Ascending aorta (tissue), 2 donors: ENCODE results near the gene TCEA2. TPM values are rescaled to one million over a fixed set of nuclear protein-coding genes. Genes with fewer than 3 reads are reported as not detected.

Source experiments
- DNase-seq, 2 donors: peaks; one replicate each; pipeline ENCODE4 v3.0.0-alpha.2; 2019; ENCODE audit warnings: low spot score in 2 of 2
- H3K27ac ChIP-seq, 2 donors: fragments of 200-600 bp; sonication (generic); one replicate each; pipeline ENCODE4 v1.5.1; 2016 to 2017; ENCODE audit warnings: mild to moderate bottlenecking in 1 of 2
- H3K27me3 ChIP-seq: fragments of 200-600 bp; sonication (generic); one replicate; pipeline ENCODE4 v1.5.1; 2017
- H3K36me3 ChIP-seq, 2 donors: fragments of 200-600 bp; sonication (generic); one replicate each; pipeline ENCODE4 v1.5.1; 2016
- H3K4me1 ChIP-seq, 2 donors: fragments of 200-600 bp; sonication (generic); one replicate each; pipeline ENCODE4 v1.5.1; 2016 to 2017; ENCODE audit warnings: mild to moderate bottlenecking in 1 of 2
- H3K4me3 ChIP-seq, 2 donors: fragments of 200-600 bp; sonication (generic); one replicate each; pipeline ENCODE4 v1.5.1; 2016 to 2017; ENCODE audit warnings: mild to moderate bottlenecking in 1 of 2
- H3K9me3 ChIP-seq, 2 donors: fragments of 200-600 bp; sonication (generic); one replicate each; pipeline ENCODE4 v1.5.1; 2016
- CTCF ChIP-seq, 3 experiments: fragments of 200-600 bp in 2 of 3; fragments of 450-650 bp in 1 of 3; sonication (generic) in 2 of 3; IDR thresholded peaks; one replicate each; pipeline ENCODE4 v1.5.1; 2016 to 2019; ENCODE audit warnings: antibody characterized with exemption in 3 of 3, mild to moderate bottlenecking in 1 of 3, moderate library complexity in 1 of 3
- intact Hi-C: fragments of 100-400 bp; cut with DNase I; formaldehyde crosslinking; loops from one replicate; pipeline ENCODE4 v1.15.1; 2023
- total RNA-seq: library from RNA; depleted of rRNA; stranded (reverse); fragments of >200 nt; gene quantifications from one replicate; pipeline ENCODE4 v1.1.0, GENCODE V29; 2016

TCEA2 gene
- total RNA-seq, 1 donor from 2014 or later: 61.4 TPM

GRCh38 chr20:64030371-64031134 lies 32.4 kb upstream of the TCEA2 start:
- Histone ChIP-seq H3K36me3 (peaks cover 78 to 87% of the 10 kb centered on the region in 2 donors), H3K27ac (no peak overlapping the region), H3K4me1 (no peaks in the 10 kb centered on the region), H3K27me3 (no peaks in the 10 kb centered on the region), H3K4me3 (no peak overlapping the region), H3K9me3 (no peaks in the 10 kb centered on the region)
- intact Hi-C loops: no loop called here
- TF ChIP-seq CTCF (IDR thresholded peaks at IDR 0.05): no peak
- no peak for DNase-seq

- peaks cover 66 to 74% of the 10 kb centered on the region in 2 donors for H3K36me3 ChIP-seq
- no peak overlapping the region for H3K27ac ChIP-seq
- no peak for TF ChIP-seq CTCF (IDR thresholded peaks at IDR 0.05)
- no peak overlapping the region for H3K4me3 ChIP-seq
- no peaks in the 10 kb centered on the region for H3K9me3 ChIP-seq
- no peaks in the 10 kb centered on the region for H3K4me1 ChIP-seq
- intact Hi-C loops: no loop called here
- no peak for DNase-seq
- no peaks in the 10 kb centered on the region for H3K27me3 ChIP-seq
Observed at GRCh38 chr20:64031822-64032314, 31.1 kb upstream of the TCEA2 start.

GRCh38 chr20:64032706-64033624 lies 30.0 kb upstream of the TCEA2 start:
- Histone ChIP-seq H3K36me3 (peaks cover 55 to 63% of the 10 kb centered on the region in 2 donors), H3K4me1 (no peaks in the 10 kb centered on the region), H3K9me3 (no peaks in the 10 kb centered on the region), H3K4me3 (no peak overlapping the region), H3K27me3 (peaks cover 6% of the 10 kb centered on the region), H3K27ac (no peak overlapping the region)
- no peak for TF ChIP-seq CTCF (IDR thresholded peaks at IDR 0.05)
- intact Hi-C loops: no loop called here
- no peak for DNase-seq

- peaks cover 13% of the 10 kb centered on the region for H3K27me3 ChIP-seq
- no peak for TF ChIP-seq CTCF (IDR thresholded peaks at IDR 0.05)
- intact Hi-C loops: no loop called here
- H3K4me1 ChIP-seq: peaks cover 5 to 10% of the 10 kb centered on the region in 2 donors
- peaks cover 47 to 52% of the 10 kb centered on the region in 2 donors for H3K36me3 ChIP-seq
- no peak overlapping the region for H3K27ac ChIP-seq
- no peak for DNase-seq
- no peak overlapping the region for H3K4me3 ChIP-seq
- H3K9me3 ChIP-seq: no peaks in the 10 kb centered on the region
Observed at GRCh38 chr20:64033981-64034493, 29.0 kb upstream of the TCEA2 start.

GRCh38 chr20:64035066-64035932 lies 27.7 kb upstream of the TCEA2 start:
- Histone ChIP-seq H3K27ac (no peak overlapping the region), H3K36me3 (peaks cover 35 to 39% of the 10 kb centered on the region in 2 donors), H3K4me1 (peaks cover 5 to 15% of the 10 kb centered on the region in 2 donors), H3K27me3 (peaks cover 13% of the 10 kb centered on the region), H3K9me3 (no peaks in the 10 kb centered on the region), H3K4me3 (no peak overlapping the region)
- no peak for DNase-seq
- no peak for TF ChIP-seq CTCF (IDR thresholded peaks at IDR 0.05)
- intact Hi-C loops: no loop called here
